Right lobe of liver (tissue), 4 donors: ENCODE measurements around the gene BLVRB.

ENCODE experiments used
- CTCF ChIP-seq, 4 donors: fragments of 200-600 bp in 3 of 4; fragments of 450-650 bp in 1 of 4; IDR thresholded peaks; one replicate each; pipeline versions ENCODE4 v1.5.1 to v1.8.0; 2016 to 2022; ENCODE audit warnings: antibody characterized with exemption in 4 of 4, mild to moderate bottlenecking in 2 of 4
- POLR2A ChIP-seq: fragments of 450-650 bp; IDR thresholded peaks from one replicate; pipeline ENCODE4 v1.6.1; 2017; ENCODE audit warnings: antibody characterized with exemption, mild to moderate bottlenecking
- donor health status: DM: no; HTN: no; CAD: no.
- donor health status: DM: no; HTN: no; CAD: no.
- donor health status: DM: no; HTN: yes; CAD: no.

GRCh38 chr19:40499320-40499719 lies 33.8 kb upstream of the BLVRB start:
- TF ChIP-seq CTCF (IDR thresholded peaks at IDR 0.05), result no peak
- TF ChIP-seq POLR2A, result no peak
